ENCODE results near the gene RBFOX1.

Gene RBFOX1

GRCh38 chr16:7332611-7333010 is at the start of gene RBFOX1:
Gene RBFOX1 (plus strand): TSS chr16:7332845.
- no peak for DNase-seq

- no peak for DNase-seq
These were observed 47.9 kb upstream of the RBFOX1 start for GRCh38 chr16:7284780-7285179.

GRCh38 chr16:7285520-7285919 is 47.1 kb upstream of the RBFOX1 start:
- no peak for DNase-seq

GRCh38 chr16:7289299-7289698 is 43.3 kb upstream of the RBFOX1 start:
- no peak for DNase-seq

GRCh38 chr16:7290682-7291081 is 42.0 kb upstream of the RBFOX1 start:
- DNase-seq = no peak

GRCh38 chr16:7294020-7294419 is 38.6 kb upstream of the RBFOX1 start:
- no peak for DNase-seq

- DNase-seq = no peak
These were observed 29.5 kb upstream of the RBFOX1 start for GRCh38 chr16:7303052-7303610.

GRCh38 chr16:7303660-7304200 is 28.9 kb upstream of the RBFOX1 start:
- DNase-seq = no peak

- DNase-seq = no peak
These were observed 28.4 kb upstream of the RBFOX1 start for GRCh38 chr16:7304279-7304678.

GRCh38 chr16:7304958-7305357 is 27.7 kb upstream of the RBFOX1 start:
- DNase-seq = no peak

- DNase-seq = no peak
These were observed 19.5 kb upstream of the RBFOX1 start for GRCh38 chr16:7313170-7313569.

GRCh38 chr16:7314163-7314562 is 18.5 kb upstream of the RBFOX1 start:
- DNase-seq = no peak

GRCh38 chr16:7315813-7316212 is 16.8 kb upstream of the RBFOX1 start:
- DNase-seq = no peak

GRCh38 chr16:7316281-7316888 is 16.3 kb upstream of the RBFOX1 start:
- DNase-seq = no peak

- DNase-seq = no peak
These were observed 14.7 kb upstream of the RBFOX1 start for GRCh38 chr16:7317982-7318381.

GRCh38 chr16:7318686-7319085 is 14.0 kb upstream of the RBFOX1 start:
- DNase-seq = no peak

- no peak for DNase-seq
These were observed 13.1 kb upstream of the RBFOX1 start for GRCh38 chr16:7319514-7319913.

- no peak for DNase-seq
These were observed 11.0 kb upstream of the RBFOX1 start for GRCh38 chr16:7321661-7322060.

- DNase-seq = no peak
These were observed 8.3 kb upstream of the RBFOX1 start for GRCh38 chr16:7324321-7324720.

- DNase-seq = no peak
These were observed 6.8 kb upstream of the RBFOX1 start for GRCh38 chr16:7325834-7326233.

- no peak for DNase-seq
These were observed 1.9 kb upstream of the RBFOX1 start for GRCh38 chr16:7330709-7331108.

- DNase-seq = no peak
These were observed 648 bp upstream of the RBFOX1 start for GRCh38 chr16:7331997-7332396.

- DNase-seq = no peak
These were observed 608 bp downstream of the RBFOX1 start for GRCh38 chr16:7333180-7333725.

- DNase-seq = no peak
These were observed 2.3 kb downstream of the RBFOX1 start for GRCh38 chr16:7334801-7335560.

All from NCI-H345 (cell line).